ENCODE results near the gene FBXW7. TPM values are rescaled to one million over a fixed set of nuclear protein-coding genes. Genes with fewer than 3 reads are reported as not detected.
A peak's percentile ranks its signal among the peaks of the same experiment; 100 is the strongest.

Gene FBXW7
- total and polyA plus RNA-seq, 2 of the 8 experiments (the other 6 are each of a cell fraction or from before 2014, with no cell fraction given): 6.0 to 26.7 TPM

DNA sequence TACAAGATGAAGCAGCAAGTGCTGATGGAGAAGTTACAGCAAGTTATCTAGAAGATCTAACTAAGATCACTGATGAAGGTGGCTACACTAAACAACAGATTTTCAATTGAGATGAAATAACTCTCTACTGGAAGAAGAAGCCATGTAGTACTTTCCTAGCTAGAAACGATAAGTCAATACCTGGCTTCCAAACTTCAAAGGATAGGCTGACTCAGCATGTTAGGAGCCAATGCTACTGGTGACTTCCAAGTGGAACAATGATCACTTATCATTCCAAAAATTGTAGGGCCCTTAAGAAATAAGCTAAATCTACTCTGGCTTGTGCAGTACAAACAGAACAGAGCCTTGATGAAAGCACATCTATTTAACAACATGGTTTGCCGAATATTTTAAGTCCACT lies 55.0 kb downstream of the FBXW7 start:
- no peak overlapping the region for H2BK120ac ChIP-seq (replicated peaks; ENCODE audit: low read depth, low read length)
- no peak overlapping the region for H3K18ac ChIP-seq (ENCODE audit: extremely low read depth, low read length)
- no peak overlapping the region for H3K4me3 ChIP-seq (ENCODE audit: extremely low read depth in 1 of 4, insufficient read depth in 2 of 4, low read depth in 3 of 4, low read length in 4 of 4)
- no peak overlapping the region for H3K23ac ChIP-seq (ENCODE audit: insufficient read length)
- no peak overlapping the region for H2AFZ ChIP-seq (ENCODE audit: low read length)
- no peaks in the 10 kb centered on the region for H3K9me3 ChIP-seq (ENCODE audit: insufficient read depth in 2 of 2, low read depth in 1 of 2, low read length in 1 of 2)
- ChIA-PET CTCF (ENCODE audit: partially characterized antibody) (interaction anchor here (0.7 to 1.5 kb wide), 4 partner anchors 10 to 163 kb away, joined by 3 to 6 read pairs (median 4); no protein-coding TSS in a partner anchor), POLR2A (ENCODE audit: partially characterized antibody) (no interaction called here)
- H4K5ac ChIP-seq (ENCODE audit: insufficient read length, low read depth, low read length): no peak overlapping the region
- no peaks in the 10 kb centered on the region for H3K4me1 ChIP-seq (replicated peaks in 1 of 4; ENCODE audit: control insufficient read depth in 3 of 4, insufficient read depth in 4 of 4, low read length in 3 of 4)
- peaks cover 0 to 3% of the 10 kb centered on the region in 2 experiments for H4K20me1 ChIP-seq (replicated peaks in 1 of 2; ENCODE audit: control insufficient read depth in 1 of 2, insufficient read depth in 2 of 2, low read length in 2 of 2)
- no peak overlapping the region for H2BK20ac ChIP-seq (ENCODE audit: low read length)
- no peak for TF ChIP-seq ZNF274 (IDR thresholded peaks at IDR 0.05; ENCODE audit: borderline replicate concordance, extremely low read depth, low read length)
- TF ChIP-seq MAFK (IDR thresholded peaks at IDR 0.05; ENCODE audit: low read depth, low read length): peak; percentile 34; the same call in 1 of the 2 replicates
- no peaks in the 10 kb centered on the region; the same call in 1 of the 2 replicates for H3K79me1 ChIP-seq (ENCODE audit: low read depth, low read length)
- no peak overlapping the region for H3K14ac ChIP-seq (ENCODE audit: insufficient read length)
- H3K56ac ChIP-seq (replicated peaks; ENCODE audit: insufficient read length, low read depth, low read length): no peak overlapping the region
- DNase-seq (ENCODE audit: low read depth in 1 of 2, low spot score in 2 of 2) (no peak), FAIRE-seq (no peak)
- no peak overlapping the region for H3K4ac ChIP-seq (replicated peaks; ENCODE audit: insufficient read length, low read depth, low read length)
- H3K9ac ChIP-seq (replicated peaks in 1 of 4; ENCODE audit: extremely low read depth in 1 of 4, low read depth in 3 of 4, low read length in 3 of 4): no peak overlapping the region
- no peak overlapping the region for H3K27ac ChIP-seq (ENCODE audit: low read depth, low read length)
- peaks cover 0 to 43% of the 10 kb centered on the region in 2 experiments; a peak in 2 of 4 replicates for H3K79me2 ChIP-seq (ENCODE audit: control insufficient read depth in 1 of 2, insufficient read depth in 2 of 2, low read length in 2 of 2)
- no peak overlapping the region for H4K91ac ChIP-seq (replicated peaks; ENCODE audit: insufficient read length, low read length)
- H3K36me3 ChIP-seq (ENCODE audit: control insufficient read depth in 2 of 4, insufficient read depth in 4 of 4, low read length in 3 of 4): no peaks in the 10 kb centered on the region; a peak in 1 of 8 replicates
- no peak overlapping the region for H2BK15ac ChIP-seq (ENCODE audit: low read length)
- H3K4me2 ChIP-seq (ENCODE audit: insufficient read depth in 1 of 2, low read depth in 2 of 2, low read length in 2 of 2): no peak overlapping the region
- WGBS, 2 experiments (ENCODE audit: extremely low coverage in 1 of 2, insufficient coverage in 1 of 2, insufficient read length in 1 of 2, insufficient replicate concordance in 2 of 2, low coverage in 1 of 2, low lambda C conversion rate in 2 of 2, missing lambda C conversion rate in 1 of 2): 87% methylated on average over 2 of the region's 2 CpGs; no CpG with 5 or more reads in 1 of the 2 experiments
- H2BK5ac ChIP-seq (ENCODE audit: low read depth, low read length): no peak overlapping the region
- H3K27me3 ChIP-seq (replicated peaks in 1 of 4; ENCODE audit: control insufficient read depth in 3 of 4, extremely low read depth in 1 of 4, insufficient read depth in 3 of 4, low read length in 3 of 4): no peaks in the 10 kb centered on the region
- no peak overlapping the region for H2AK5ac ChIP-seq (ENCODE audit: low read depth, low read length)
- no peaks in the 10 kb centered on the region for H3K23me2 ChIP-seq (ENCODE audit: low read depth, low read length)
- no peak overlapping the region for H2BK12ac ChIP-seq (ENCODE audit: low read depth, low read length)
- no peak overlapping the region for H4K8ac ChIP-seq (ENCODE audit: extremely low read depth, insufficient read depth, low read length)
